ENCODE results near the gene OSBPL9.

OSBPL9 gene, protein sequence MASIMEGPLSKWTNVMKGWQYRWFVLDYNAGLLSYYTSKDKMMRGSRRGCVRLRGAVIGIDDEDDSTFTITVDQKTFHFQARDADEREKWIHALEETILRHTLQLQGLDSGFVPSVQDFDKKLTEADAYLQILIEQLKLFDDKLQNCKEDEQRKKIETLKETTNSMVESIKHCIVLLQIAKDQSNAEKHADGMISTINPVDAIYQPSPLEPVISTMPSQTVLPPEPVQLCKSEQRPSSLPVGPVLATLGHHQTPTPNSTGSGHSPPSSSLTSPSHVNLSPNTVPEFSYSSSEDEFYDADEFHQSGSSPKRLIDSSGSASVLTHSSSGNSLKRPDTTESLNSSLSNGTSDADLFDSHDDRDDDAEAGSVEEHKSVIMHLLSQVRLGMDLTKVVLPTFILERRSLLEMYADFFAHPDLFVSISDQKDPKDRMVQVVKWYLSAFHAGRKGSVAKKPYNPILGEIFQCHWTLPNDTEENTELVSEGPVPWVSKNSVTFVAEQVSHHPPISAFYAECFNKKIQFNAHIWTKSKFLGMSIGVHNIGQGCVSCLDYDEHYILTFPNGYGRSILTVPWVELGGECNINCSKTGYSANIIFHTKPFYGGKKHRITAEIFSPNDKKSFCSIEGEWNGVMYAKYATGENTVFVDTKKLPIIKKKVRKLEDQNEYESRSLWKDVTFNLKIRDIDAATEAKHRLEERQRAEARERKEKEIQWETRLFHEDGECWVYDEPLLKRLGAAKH

DNA sequence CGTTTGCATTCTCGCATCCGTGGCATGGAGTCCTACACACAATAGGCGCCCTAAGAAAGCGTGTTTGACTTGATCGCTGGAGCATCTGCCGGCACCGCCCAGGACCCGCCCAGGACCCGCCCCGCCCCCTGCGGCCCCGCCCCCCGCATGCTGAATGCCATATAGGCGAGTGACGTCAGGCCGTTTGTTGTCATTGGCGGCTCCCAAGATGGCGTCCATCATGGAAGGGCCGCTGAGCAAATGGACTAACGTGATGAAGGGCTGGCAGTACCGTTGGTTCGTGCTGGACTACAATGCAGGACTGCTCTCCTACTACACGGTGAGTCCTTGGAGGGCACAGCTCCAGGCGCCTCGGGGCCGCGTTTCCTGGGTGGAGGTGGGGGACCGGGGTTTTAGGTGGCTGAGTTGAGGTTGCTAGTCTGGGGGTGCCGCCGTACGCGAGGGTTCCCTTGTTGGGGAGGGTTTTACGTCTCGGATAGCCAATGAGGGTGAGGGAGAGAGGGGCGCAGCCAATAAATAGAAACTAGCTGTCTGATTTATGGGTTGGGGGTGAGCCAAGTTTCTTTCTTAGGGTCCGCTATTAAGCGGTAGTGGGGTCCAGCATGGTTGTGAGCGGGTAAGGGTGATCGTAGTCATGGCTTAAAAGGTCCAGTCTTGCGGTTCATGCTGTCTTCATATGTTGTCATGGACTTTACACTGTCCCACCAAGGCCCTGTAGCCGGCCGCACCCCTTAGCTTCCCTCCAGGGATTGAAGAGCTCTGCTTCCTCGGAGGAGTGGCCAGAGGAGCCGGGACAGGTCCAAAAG, at the start of gene OSBPL9:
Gene OSBPL9 (plus strand): TSS at position 190 of the 806 bp plus-strand sequence. CDS start 19 bp downstream, at position 209.
- Mint-ChIP-seq H3K27me3 (no peaks in the 10 kb centered on the region), H3K9me3 (no peaks in the 10 kb centered on the region), H3K4me1 (peaks cover 42% of the 10 kb centered on the region), H3K27ac (peak within 1 kb of the TSS; percentile 98), H3K36me3 (peaks cover 6% of the 10 kb centered on the region), H3K4me3 (peak within 1 kb of the TSS; percentile 100)

DNA sequence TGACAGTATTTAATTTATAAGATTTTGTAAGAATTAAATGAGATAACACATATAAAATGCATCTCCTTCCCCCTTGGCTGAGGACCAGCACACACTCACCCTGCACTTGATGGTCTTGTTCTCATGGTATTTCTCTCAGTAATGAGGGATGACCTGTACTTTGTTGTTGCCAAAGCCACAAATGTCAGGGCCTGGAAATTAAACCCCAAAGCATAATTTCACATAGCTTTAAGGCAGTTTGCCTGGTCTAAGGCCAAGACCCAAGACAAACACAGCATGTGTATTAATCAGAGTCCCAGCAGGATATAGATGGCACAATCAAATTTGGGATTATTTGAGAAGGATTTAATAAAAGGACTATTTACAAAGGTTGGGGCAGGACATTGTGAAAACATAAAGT, 49.2 kb upstream of the OSBPL9 start:
- H3K27me3 Mint-ChIP-seq = no peaks in the 10 kb centered on the region
- peaks cover 36% of the 10 kb centered on the region for H3K4me1 Mint-ChIP-seq
- H3K36me3 Mint-ChIP-seq = no peaks in the 10 kb centered on the region
- H3K4me3 Mint-ChIP-seq = no peak overlapping the region
- H3K27ac Mint-ChIP-seq = no peak overlapping the region
- no peaks in the 10 kb centered on the region for H3K9me3 Mint-ChIP-seq

DNA sequence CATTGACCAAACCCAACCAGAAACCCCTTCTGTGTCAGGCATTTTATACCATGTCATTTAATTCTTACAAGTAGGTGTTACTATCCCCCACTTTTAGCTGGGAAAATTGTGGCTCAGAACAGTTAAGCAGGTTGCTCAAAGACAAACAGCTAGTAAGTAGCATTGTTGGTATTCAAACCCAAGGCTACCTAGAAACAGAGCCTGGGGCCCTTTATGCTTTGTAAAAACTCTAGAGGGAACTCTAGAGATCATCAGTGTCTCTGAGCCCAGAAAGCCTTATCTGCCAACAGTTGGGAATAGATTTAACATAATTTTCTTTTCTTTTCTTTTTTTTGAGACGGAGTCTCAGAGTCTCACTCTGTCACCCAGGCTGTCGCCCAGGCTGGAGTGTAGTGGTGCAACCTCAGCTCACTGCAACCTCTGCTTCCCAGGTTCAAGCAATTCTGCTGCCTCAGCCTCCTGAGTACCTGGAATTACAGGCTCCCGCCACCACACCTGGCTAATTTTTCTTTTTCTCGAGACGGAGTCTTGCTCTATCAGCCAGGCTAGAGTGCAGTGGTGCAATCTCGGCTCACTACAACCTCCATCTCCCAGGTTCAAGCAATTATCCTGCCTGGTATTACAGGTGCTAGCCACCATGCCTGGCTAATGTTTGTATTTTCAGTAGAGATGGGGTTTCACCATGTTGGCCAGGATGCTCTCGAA, 48.5 kb upstream of the OSBPL9 start:
- Mint-ChIP-seq H3K4me1 (peaks cover 36% of the 10 kb centered on the region), H3K27ac (peak overlapping the region; percentile 92), H3K4me3 (no peak overlapping the region), H3K27me3 (no peaks in the 10 kb centered on the region), H3K36me3 (no peaks in the 10 kb centered on the region), H3K9me3 (no peaks in the 10 kb centered on the region)

GRCh38 chr1:51569284-51570062, 47.4 kb upstream of the OSBPL9 start:
- Mint-ChIP-seq H3K36me3 (no peaks in the 10 kb centered on the region), H3K4me1 (peaks cover 31% of the 10 kb centered on the region), H3K27me3 (no peaks in the 10 kb centered on the region), H3K4me3 (peak overlapping the region; percentile 59), H3K27ac (peak overlapping the region; percentile 92), H3K9me3 (no peaks in the 10 kb centered on the region)

DNA sequence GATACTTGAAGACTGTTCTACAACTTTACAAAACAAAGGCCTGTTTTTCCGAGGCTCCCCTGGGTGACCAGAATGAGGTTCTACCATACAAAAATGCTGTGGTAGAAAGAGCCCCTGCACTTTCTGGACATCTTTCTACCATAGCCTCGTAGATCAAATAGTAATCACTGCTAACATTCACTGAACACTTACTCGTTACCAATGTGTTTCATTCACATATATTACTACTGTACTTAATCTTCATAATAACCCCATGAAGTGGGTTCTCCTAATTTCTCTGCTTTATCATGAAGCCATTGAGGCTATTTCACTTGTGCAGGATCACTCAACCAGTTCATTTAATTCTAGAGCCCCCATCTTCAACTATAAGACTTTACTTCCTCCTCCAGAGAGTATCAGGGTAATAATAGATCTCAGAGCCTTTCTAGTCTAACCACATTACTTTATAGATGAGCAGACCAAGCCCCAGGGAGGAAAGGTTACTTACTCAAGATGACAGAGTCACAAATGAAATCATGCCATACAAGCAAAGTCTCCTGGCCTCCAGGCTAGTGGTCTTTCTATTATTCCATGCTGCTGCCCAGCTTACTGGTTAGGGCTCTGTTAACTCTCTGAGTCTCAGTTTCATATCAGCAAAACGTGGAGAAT, 46.7 kb upstream of the OSBPL9 start:
- Mint-ChIP-seq H3K9me3 (no peaks in the 10 kb centered on the region), H3K27ac (peak overlapping the region; percentile 92), H3K4me3 (peak overlapping the region; percentile 59), H3K27me3 (no peaks in the 10 kb centered on the region), H3K4me1 (peaks cover 36% of the 10 kb centered on the region), H3K36me3 (no peaks in the 10 kb centered on the region)

DNA sequence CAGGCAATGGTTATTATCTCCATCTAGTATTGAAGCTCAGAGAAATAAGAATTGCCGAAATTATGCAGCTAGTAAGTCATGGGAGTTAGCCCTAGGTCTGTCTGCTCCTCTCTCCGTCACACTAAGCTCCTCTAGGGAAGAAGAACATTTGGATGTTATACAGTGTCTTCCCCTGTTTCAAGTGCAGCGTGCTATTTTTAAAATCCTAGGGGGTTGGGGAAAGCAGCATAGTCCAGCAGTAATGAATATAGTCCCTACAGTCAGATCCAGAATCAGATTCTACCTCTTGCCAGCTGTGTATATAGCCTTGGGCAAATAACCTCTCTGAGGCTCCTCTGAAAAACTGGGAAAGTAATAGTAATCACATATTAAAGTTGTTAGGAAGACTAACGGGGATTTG, 44.5 kb upstream of the OSBPL9 start:
- peaks cover 55% of the 10 kb centered on the region for H3K4me1 Mint-ChIP-seq
- H3K36me3 Mint-ChIP-seq = no peaks in the 10 kb centered on the region
- H3K9me3 Mint-ChIP-seq = no peaks in the 10 kb centered on the region
- H3K27me3 Mint-ChIP-seq = no peaks in the 10 kb centered on the region
- H3K27ac Mint-ChIP-seq = no peak overlapping the region
- no peak overlapping the region for H3K4me3 Mint-ChIP-seq

- Mint-ChIP-seq H3K27me3 (no peaks in the 10 kb centered on the region), H3K4me3 (no peak overlapping the region), H3K4me1 (peaks cover 38% of the 10 kb centered on the region), H3K9me3 (no peaks in the 10 kb centered on the region), H3K36me3 (no peaks in the 10 kb centered on the region), H3K27ac (no peak overlapping the region)
Measured at GRCh38 chr1:51574796-51575195, 42.1 kb upstream of the OSBPL9 start.

GRCh38 chr1:51575406-51576084, 41.3 kb upstream of the OSBPL9 start:
- Mint-ChIP-seq H3K9me3 (no peaks in the 10 kb centered on the region), H3K4me1 (peaks cover 31% of the 10 kb centered on the region), H3K27ac (peak overlapping the region; percentile 68), H3K4me3 (peak overlapping the region; percentile 8), H3K27me3 (no peaks in the 10 kb centered on the region), H3K36me3 (no peaks in the 10 kb centered on the region)

- Mint-ChIP-seq H3K4me3 (peak overlapping the region; percentile 8), H3K27ac (no peak overlapping the region), H3K9me3 (no peaks in the 10 kb centered on the region), H3K27me3 (no peaks in the 10 kb centered on the region), H3K4me1 (peaks cover 26% of the 10 kb centered on the region), H3K36me3 (no peaks in the 10 kb centered on the region)
Measured at GRCh38 chr1:51576085-51576444, 40.8 kb upstream of the OSBPL9 start.

- Mint-ChIP-seq H3K36me3 (no peaks in the 10 kb centered on the region), H3K4me1 (peaks cover 25% of the 10 kb centered on the region), H3K27me3 (no peaks in the 10 kb centered on the region), H3K4me3 (no peak overlapping the region), H3K27ac (no peak overlapping the region), H3K9me3 (no peaks in the 10 kb centered on the region)
Measured at GRCh38 chr1:51576923-51577322, 40.0 kb upstream of the OSBPL9 start.

GRCh38 chr1:51578383-51579109, 38.3 kb upstream of the OSBPL9 start:
- Mint-ChIP-seq H3K36me3 (peaks cover 1% of the 10 kb centered on the region), H3K27me3 (no peaks in the 10 kb centered on the region), H3K9me3 (no peaks in the 10 kb centered on the region), H3K4me1 (peaks cover 25% of the 10 kb centered on the region), H3K4me3 (no peak overlapping the region), H3K27ac (no peak overlapping the region)

DNA sequence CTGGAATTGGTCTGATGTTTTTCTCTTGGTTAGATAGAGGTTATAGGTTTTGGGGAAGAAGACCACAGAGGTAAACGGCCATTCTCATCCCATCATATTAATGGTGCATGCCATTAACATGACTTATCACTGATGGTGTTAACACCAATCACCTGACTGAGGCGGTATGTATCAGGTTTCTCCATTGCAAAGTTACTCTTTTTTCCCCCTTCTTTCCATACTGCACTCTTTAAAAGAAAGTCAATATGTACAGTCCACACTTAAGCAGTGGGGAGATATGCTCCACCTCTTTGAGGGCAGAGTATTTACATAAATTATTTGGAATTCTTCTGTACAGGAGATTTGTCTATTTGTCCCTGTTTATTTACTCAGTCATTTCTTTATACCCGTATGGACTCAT, 35.7 kb upstream of the OSBPL9 start:
- no peaks in the 10 kb centered on the region for H3K27me3 Mint-ChIP-seq
- no peak overlapping the region for H3K4me3 Mint-ChIP-seq
- no peaks in the 10 kb centered on the region for H3K9me3 Mint-ChIP-seq
- H3K36me3 Mint-ChIP-seq = peaks cover 1% of the 10 kb centered on the region
- H3K4me1 Mint-ChIP-seq = peaks cover 9% of the 10 kb centered on the region
- H3K27ac Mint-ChIP-seq = no peak overlapping the region

DNA sequence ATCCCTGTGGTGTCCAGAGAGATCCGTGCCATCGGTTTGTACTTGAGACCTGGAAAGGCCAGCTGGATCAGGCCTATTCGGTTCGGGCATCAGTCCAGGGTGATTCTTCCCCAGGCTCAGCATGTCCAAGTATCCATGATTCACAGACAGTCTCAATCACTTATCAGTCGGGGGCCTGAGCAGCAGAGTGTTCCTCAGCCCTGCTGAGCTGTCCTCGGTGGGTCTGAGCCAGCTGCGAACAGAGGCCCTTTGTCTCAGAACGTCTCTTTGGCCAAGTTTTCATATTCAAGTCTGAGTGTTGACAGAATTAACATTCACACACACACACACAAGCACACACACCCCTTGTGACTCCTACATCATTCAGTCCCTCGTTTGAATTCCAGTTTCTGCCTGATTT, 33.4 kb upstream of the OSBPL9 start:
- H3K27me3 Mint-ChIP-seq = no peaks in the 10 kb centered on the region
- no peaks in the 10 kb centered on the region for H3K9me3 Mint-ChIP-seq
- peaks cover 1% of the 10 kb centered on the region for H3K36me3 Mint-ChIP-seq

More for the DNA sequence above, 33.4 kb upstream of the OSBPL9 start:
- Mint-ChIP-seq H3K4me1 (no peaks in the 10 kb centered on the region), H3K4me3 (no peak overlapping the region), H3K27ac (no peak overlapping the region)

Data from activated naive CD4-positive, alpha-beta T cell treated with anti-CD3 and anti-CD28 coated beads, Interleukin-2, amount 50 U/mL, for 24 hours (primary cell).